ENCODE data around the gene PRM1. TPM values are rescaled to one million over a fixed set of nuclear protein-coding genes. Genes with fewer than 3 reads are reported as not detected.
A peak's percentile ranks its signal among the peaks of the same experiment; 100 is the strongest.

The PRM1 gene
- total and polyA plus RNA-seq, 2 of the 13 experiments (the other 11 are each of a cell fraction or from before 2014, with no cell fraction given) = not detected

GRCh38 chr16:11273721-11274324 is 7.3 kb downstream of the PRM1 start (continued):
- peak; percentile 29; the same call in 1 of the 2 replicates for TF ChIP-seq KDM2A (CRISPR knock-in tag; IDR thresholded peaks at IDR 0.05; ENCODE audit: borderline replicate concordance, low read depth)
- no peak for TF ChIP-seq ARID2 (CRISPR knock-in tag; IDR thresholded peaks at IDR 0.05; ENCODE audit: borderline replicate concordance)
- TF ChIP-seq MLLT10 (CRISPR knock-in tag; IDR thresholded peaks at IDR 0.05) = no peak
- no peak for TF ChIP-seq ZUFSP (CRISPR knock-in tag; IDR thresholded peaks at IDR 0.05; ENCODE audit: borderline replicate concordance)
- TF ChIP-seq ZNF441 (CRISPR knock-in tag; IDR thresholded peaks at IDR 0.05; ENCODE audit: borderline replicate concordance) = no peak
- TF ChIP-seq ATF7-NPFF (CRISPR knock-in tag; IDR thresholded peaks at IDR 0.05; ENCODE audit: low read depth) = no peak
- TF ChIP-seq THAP11 (CRISPR knock-in tag; IDR thresholded peaks at IDR 0.05) = no peak
- peak; percentile 71 for TF ChIP-seq YY1 (IDR thresholded peaks at IDR 0.05; ENCODE audit: insufficient read depth, insufficient replicate concordance, low read depth, low read length)
- TF ChIP-seq ZBTB39 (CRISPR knock-in tag; IDR thresholded peaks at IDR 0.05) = no peak
- no peak for TF ChIP-seq SMARCC2 (IDR thresholded peaks at IDR 0.05)
- no peak for TF ChIP-seq ZFP37 (CRISPR knock-in tag; IDR thresholded peaks at IDR 0.05; ENCODE audit: borderline replicate concordance)
- TF ChIP-seq TRIM22 (IDR thresholded peaks at IDR 0.05) = no peak
- no peak for TF ChIP-seq PAWR (CRISPR knock-in tag; IDR thresholded peaks at IDR 0.05; ENCODE audit: borderline replicate concordance)
- TF ChIP-seq NFE2L1 (CRISPR knock-in tag; IDR thresholded peaks at IDR 0.05; ENCODE audit: borderline replicate concordance) = no peak
- TF ChIP-seq ERF (CRISPR knock-in tag; IDR thresholded peaks at IDR 0.05) = no peak
- no peak for TF ChIP-seq GRHL1 (CRISPR knock-in tag; conservative IDR thresholded peaks at IDR 0.05)
- TF ChIP-seq ZNF138 (CRISPR knock-in tag; IDR thresholded peaks at IDR 0.05; ENCODE audit: low read depth) = no peak
- no peak for TF ChIP-seq ZNF513 (CRISPR knock-in tag; conservative IDR thresholded peaks at IDR 0.05)
- TF ChIP-seq FOXO4 (CRISPR knock-in tag; conservative IDR thresholded peaks at IDR 0.05) = no peak
- peak; percentile 56; the same call in 1 of the 2 replicates for TF ChIP-seq SOX5 (CRISPR knock-in tag; IDR thresholded peaks at IDR 0.05; ENCODE audit: borderline replicate concordance)
